HepG2 (cell line): ENCODE results near the gene PTK7. TPM values are rescaled to one million over a fixed set of nuclear protein-coding genes. Genes with fewer than 3 reads are reported as not detected.
A peak's percentile ranks its signal among the peaks of the same experiment; 100 is the strongest.

Experiments used
- ATAC-seq: fragments of 200-7000 bp; cut with Tn5 transposase; 3 replicates; pipeline ENCODE4 v1.9.1; 2020; ENCODE audit warnings: mild to moderate bottlenecking, moderate library complexity
- BruUV-seq: library from RNA; stranded (reverse); fragments of 400-500 nt; replicated peaks from 2 replicates; lab custom pipeline; 2021; lab: Mats Ljungman, UMichigan
- CTCF ChIA-PET: fragments of 300-600 bp; formaldehyde crosslinking; extraction: SDS; loops from one replicate; lab custom pipeline; 2021; ENCODE audit warnings: low total read pairs, inconsistent platforms, low intra/inter-chr PET ratio; lab: Yijun Ruan, JAX
- POLR2A ChIA-PET: fragments of 350-600 bp; sonication (Branson Sonifier 250); formaldehyde crosslinking; loops from one replicate; lab custom pipeline; 2020; ENCODE audit warnings: antibody characterized with exemption, inconsistent platforms; lab: Yijun Ruan, JAX
- DNase-seq: peaks from one replicate; pipeline ENCODE4 v3.0.0-alpha.2; 2015; ENCODE audit warnings: low spot score
- FAIRE-seq: peaks from 3 replicates; lab custom pipeline; 2011; peaks lifted over from hg19 to GRCh38; lab: Jason Lieb, UNC
- H2AFZ ChIP-seq: one replicate; pipeline ENCODE4 v1.6.1; 2011; ENCODE audit warnings: low read length, inconsistent platforms
- H3K27ac ChIP-seq: fragments of 300-600 bp; 3 replicates; pipeline ENCODE4 v1.8.0; 2011; ENCODE audit warnings: mixed run types, mild to moderate bottlenecking, mixed read lengths, low read length, inconsistent platforms; ENCODE audit not compliant: insufficient read depth; ENCODE audit errors: extremely low read length
- H3K27me3 ChIP-seq, 2 experiments: fragments of 200-600 bp in 1 of 2; 2 replicates in 1 of 2; 3 replicates in 1 of 2; pipeline versions ENCODE4 v1.6.0 to v1.8.0; 2011; ENCODE audit warnings: low read length in 2 of 2, mild to moderate bottlenecking in 2 of 2, moderate library complexity in 2 of 2, inconsistent platforms in 1 of 2; ENCODE audit not compliant: insufficient read depth in 2 of 2, control insufficient read depth in 1 of 2
- H3K36me3 ChIP-seq, 2 experiments: fragments of 200-600 bp in 1 of 2; replicated peaks in 1 of 2; 2 replicates in 1 of 2; 3 replicates in 1 of 2; pipeline versions ENCODE4 v1.5.1 to v1.8.0; 2011; ENCODE audit warnings: low read length in 2 of 2, inconsistent platforms in 1 of 2; ENCODE audit not compliant: insufficient read depth in 2 of 2, control insufficient read depth in 1 of 2
- H3K4me1 ChIP-seq: 2 replicates; pipeline ENCODE4 v1.5.1; 2012; ENCODE audit warnings: low read length, inconsistent platforms; ENCODE audit not compliant: insufficient read depth
- H3K4me2 ChIP-seq: 2 replicates; pipeline ENCODE4 v1.6.0; 2011; ENCODE audit warnings: low read depth, low read length, inconsistent platforms
- H3K4me3 ChIP-seq, 3 experiments: fragments of 200-600 bp in 1 of 3; sonication (generic), shearing (Covaris generic) in 1 of 3; replicated peaks in 1 of 3; 2 replicates each; pipeline ENCODE4 v1.5.1; 2011 to 2016; ENCODE audit warnings: low read length in 3 of 3, inconsistent platforms in 2 of 3, low read depth in 2 of 3, mild to moderate bottlenecking in 2 of 3, control low read depth in 1 of 3, mixed read lengths in 1 of 3; ENCODE audit not compliant: insufficient read depth in 1 of 3
- H3K79me2 ChIP-seq: one replicate; pipeline ENCODE4 v1.6.1; 2011; ENCODE audit warnings: low read length, inconsistent platforms; ENCODE audit not compliant: insufficient read depth
- H3K9ac ChIP-seq: 2 replicates; pipeline ENCODE4 v1.6.0; 2011; ENCODE audit warnings: mild to moderate bottlenecking, low read depth, low read length, inconsistent platforms; ENCODE audit not compliant: insufficient read depth
- H3K9me3 ChIP-seq: 2 replicates; pipeline ENCODE4 v1.5.1; 2012; ENCODE audit warnings: mild to moderate bottlenecking, low read length
- H4K20me1 ChIP-seq: 2 replicates; pipeline ENCODE4 v1.6.0; 2011; ENCODE audit warnings: inconsistent platforms, mild to moderate bottlenecking, low read length, moderate library complexity; ENCODE audit not compliant: insufficient read depth
- AGO2 ChIP-seq: fragments of 200-400 bp; formaldehyde crosslinking; optimal IDR thresholded peaks from 2 replicates; pipeline ENCODE3; 2017; ENCODE audit warnings: mild to moderate bottlenecking, low read depth, low read length, moderate library complexity
- IRF1 ChIP-seq: sonication (generic); formaldehyde crosslinking; IDR thresholded peaks from 2 replicates; pipeline ENCODE4 v1.4.0; 2020; ENCODE audit warnings: low read depth, mild to moderate bottlenecking, missing genetic modification reagents
- KLF15 ChIP-seq: sonication (generic); formaldehyde crosslinking; IDR thresholded peaks from 2 replicates; pipeline ENCODE4 v1.8.1; 2023; ENCODE audit warnings: borderline replicate concordance, mild to moderate bottlenecking, inconsistent platforms, missing genetic modification reagents, mixed read lengths
- RBFOX2 ChIP-seq: fragments of 200-400 bp; formaldehyde crosslinking; IDR thresholded peaks from 2 replicates; pipeline ENCODE4 v1.6.1; 2017; ENCODE audit warnings: low read depth, mild to moderate bottlenecking, low read length
- ZBTB40 ChIP-seq, 2 experiments: fragments of 450-650 bp in 1 of 2; sonication (generic) in 1 of 2; formaldehyde crosslinking in 1 of 2; IDR thresholded peaks; 2 replicates each; pipeline versions ENCODE4 v1.6.1 to v1.8.0; 2016 to 2022; ENCODE audit warnings: antibody characterized with exemption in 1 of 2, mild to moderate bottlenecking in 1 of 2, missing genetic modification reagents in 1 of 2
- ZNF3 ChIP-seq: IDR thresholded peaks from 2 replicates; pipeline ENCODE4 v1.7.0; 2017; ENCODE audit warnings: inconsistent platforms
- WGBS: methylation state at CpG from one replicate; pipeline ENCODE4 v1.1.6; 2017; ENCODE audit warnings: low lambda C conversion rate; 5-methylcytosine and 5-hydroxymethylcytosine counted together
- in situ Hi-C: cut with HindIII; loops from 2 replicates; pipeline ENCODE4 v1.10.0; 2017; ENCODE audit warnings: low pct_unique_long_range_greater_than_20kb; ENCODE audit not compliant: extremely low pct_ligation_motif_present
- intact Hi-C: fragments of 100-400 bp; cut with micrococcal nuclease; formaldehyde crosslinking; loops from one replicate; pipeline ENCODE4 v1.10.0; 2022; ENCODE audit not compliant: unreplicated experiment
- polyA plus RNA-seq, 8 experiments: library from polyadenylated mRNA; depleted of rRNA in 3 of 8; stranded (reverse) in 7 of 8; unstranded in 1 of 8; fragments of >200 nt; fragmentation: Illumina TruSeq in 4 of 8; extraction: Trizol in 4 of 8; gene quantifications; 2 replicates each; pipeline versions ENCODE4 v1.2.1 to v1.2.3, GENCODE V29; 2011 to 2016; ENCODE audit warnings: low read depth in 4 of 8, missing spikeins in 1 of 8, mixed read lengths in 1 of 8; ENCODE audit not compliant: insufficient read depth in 1 of 8
- total RNA-seq, 5 experiments: library from RNA; depleted of rRNA; stranded (reverse); fragments of >200 nt; fragmentation: Illumina TruSeq; extraction: Trizol; gene quantifications; 2 replicates each; pipeline ENCODE4 v1.2.3, GENCODE V29; 2016; ENCODE audit warnings: low read depth in 1 of 5

PTK7 gene
- total and polyA plus RNA-seq, 2 of the 13 experiments (the other 11 are each of a cell fraction or from before 2014, with no cell fraction given): 98.5 to 99.8 TPM

GRCh38 chr6:43180058-43180457 lies 103.9 kb downstream of the PTK7 start:
- Histone ChIP-seq H3K4me2 (no peak overlapping the region), H3K9ac (no peak overlapping the region), H3K4me1 (peaks cover 27% of the 10 kb centered on the region), H2AFZ (no peak overlapping the region), H3K36me3 (peaks cover 28 to 38% of the 10 kb centered on the region in 2 experiments), H3K4me3 (no peak overlapping the region), H3K79me2 (peaks cover 9% of the 10 kb centered on the region), H3K9me3 (no peaks in the 10 kb centered on the region), H3K27ac (no peak overlapping the region), H3K27me3 (no peaks in the 10 kb centered on the region; a peak in 1 of 5 replicates), H4K20me1 (peaks cover 9% of the 10 kb centered on the region)
- intact Hi-C loops: no loop called here
- no TSS peak for BruUV-seq
- POLR2A ChIA-PET: interaction anchor here (0.7 to 1.5 kb wide), 2 partner anchors 9 to 121 kb away, joined by 3 to 4 read pairs; partner anchors contain the start of genes KLC4, MRPL2 and SRF
- CTCF ChIA-PET: no interaction called here
- FAIRE-seq: no peak
- TF ChIP-seq ZBTB40 (IDR thresholded peaks at IDR 0.05): no peak
- no peak for TF ChIP-seq ZBTB40 (CRISPR knock-in tag; IDR thresholded peaks at IDR 0.05)
- no peak for TF ChIP-seq KLF15 (CRISPR knock-in tag)
- TF ChIP-seq IRF1 (CRISPR knock-in tag): no peak
- TF ChIP-seq AGO2: peak; percentile 13
- no peak for TF ChIP-seq ZNF3 (CRISPR knock-in tag)
- TF ChIP-seq RBFOX2: 0 out of 2 replicates have a peak, but pooled peaks have one; percentile 21
- in situ Hi-C loops: no loop called here
- no peak for DNase-seq
- 81% methylated on average over 7 of the region's 7 CpGs for WGBS
- ATAC-seq: no peak
